GM19099 (cell line): ENCODE data around the gene PGLYRP2.

Experiments used
- POLR2A ChIP-seq: IDR thresholded peaks from 3 replicates; pipeline ENCODE4 v1.6.1; 2011; ENCODE audit warnings: low read depth; ENCODE audit not compliant: insufficient read length; ENCODE audit errors: extremely low read depth

The PGLYRP2 gene

GRCh38 chr19:15463861-15464371 lies 15.4 kb downstream of the PGLYRP2 start:
- TF ChIP-seq POLR2A: peak; percentile 73

GRCh38 chr19:15461694-15462093 lies 17.6 kb downstream of the PGLYRP2 start:
- no peak for TF ChIP-seq POLR2A

- TF ChIP-seq POLR2A: peak; percentile 28
Measured at GRCh38 chr19:15457701-15458484, 21.4 kb downstream of the PGLYRP2 start.

- no peak for TF ChIP-seq POLR2A
Measured at GRCh38 chr19:15456871-15457700, 22.2 kb downstream of the PGLYRP2 start.

- TF ChIP-seq POLR2A: no peak
Measured at GRCh38 chr19:15456441-15456840, 22.9 kb downstream of the PGLYRP2 start.

GRCh38 chr19:15455996-15456395 lies 23.3 kb downstream of the PGLYRP2 start:
- no peak for TF ChIP-seq POLR2A

- TF ChIP-seq POLR2A: no peak
Measured at GRCh38 chr19:15453906-15454860, 25.1 kb downstream of the PGLYRP2 start.

- TF ChIP-seq POLR2A: no peak
Measured at GRCh38 chr19:15453091-15453578, 26.2 kb downstream of the PGLYRP2 start.

GRCh38 chr19:15452111-15453047 lies 26.9 kb downstream of the PGLYRP2 start:
- TF ChIP-seq POLR2A: no peak

- no peak for TF ChIP-seq POLR2A
Measured at GRCh38 chr19:15450528-15450890, 28.8 kb downstream of the PGLYRP2 start.

GRCh38 chr19:15449620-15450527 lies 29.4 kb downstream of the PGLYRP2 start, which contains the start of gene WIZ:
Gene WIZ, minus strand, starts transcription at chr19:15449956. Its CDS starts 1,649 bp downstream, at chr19:15448307.
- TF ChIP-seq POLR2A: peak; percentile 12

- no peak for TF ChIP-seq POLR2A
Measured at GRCh38 chr19:15448778-15449619, 30.3 kb downstream of the PGLYRP2 start.
